Neural cell (in vitro differentiated cells): ENCODE measurements around the gene THAP4. TPM values are rescaled to one million over a fixed set of nuclear protein-coding genes. Genes with fewer than 3 reads are reported as not detected.

Experiments used
- H2AFZ ChIP-seq: fragments of 200-600, 300-800 bp; sonication (generic), shearing (Covaris generic); 2 replicates; pipeline ENCODE4 v1.6.0; 2014; ENCODE audit warnings: low read depth, mild to moderate bottlenecking, antibody characterized with exemption, low read length, moderate library complexity
- H3F3A ChIP-seq: fragments of 200-600 bp; shearing (Covaris generic); 2 replicates; pipeline ENCODE4 v1.6.1; 2016; ENCODE audit warnings: mild to moderate bottlenecking, moderate library complexity, mixed read lengths, antibody characterized with exemption, low read length; ENCODE audit not compliant: insufficient read depth, poor library complexity, severe bottlenecking
- H3K27ac ChIP-seq: fragments of 200-600, 300-800 bp; sonication (generic), shearing (Covaris generic); 2 replicates; pipeline ENCODE4 v1.5.1; 2014; ENCODE audit warnings: mild to moderate bottlenecking, low read length, moderate library complexity
- H3K27me3 ChIP-seq: fragments of 300-800, 200-600 bp; sonication (generic), shearing (Covaris generic); 2 replicates; pipeline ENCODE4 v1.6.0; 2014; ENCODE audit warnings: mild to moderate bottlenecking, low read depth, low read length, moderate library complexity; ENCODE audit not compliant: insufficient read depth
- H3K36me3 ChIP-seq: fragments of 300-800, 200-600 bp; sonication (generic), shearing (Covaris generic); 2 replicates; pipeline ENCODE4 v1.5.1; 2014; ENCODE audit warnings: mild to moderate bottlenecking, antibody characterized with exemption, low read length, moderate library complexity; ENCODE audit not compliant: insufficient read depth
- H3K4me2 ChIP-seq: fragments of 300-800, 200-600 bp; sonication (generic), shearing (Covaris generic); 2 replicates; pipeline ENCODE4 v1.6.0; 2014; ENCODE audit warnings: mild to moderate bottlenecking, low read length
- H3K4me3 ChIP-seq: fragments of 300-800, 200-600 bp; sonication (generic), shearing (Covaris generic); 2 replicates; pipeline ENCODE4 v1.5.1; 2014; ENCODE audit warnings: mild to moderate bottlenecking, low read length, moderate library complexity
- H3K79me2 ChIP-seq: fragments of 200-600 bp; shearing (Covaris generic); replicated peaks from 2 replicates; pipeline ENCODE4 v1.6.0; 2014; ENCODE audit warnings: mild to moderate bottlenecking, low read length, moderate library complexity; ENCODE audit not compliant: insufficient read depth
- H3K9ac ChIP-seq: fragments of 300-800, 200-600 bp; sonication (generic), shearing (Covaris generic); 2 replicates; pipeline ENCODE4 v1.6.1; 2016; ENCODE audit warnings: mild to moderate bottlenecking, low read length, mixed read lengths
- H3K9me2 ChIP-seq: fragments of 200-600 bp; shearing (Covaris generic); 2 replicates; pipeline ENCODE4 v1.6.1; 2016; ENCODE audit warnings: mild to moderate bottlenecking, low read length, mixed read lengths; ENCODE audit not compliant: insufficient read depth
- H3K9me3 ChIP-seq: fragments of 200-600, 300-800 bp; sonication (generic), shearing (Covaris generic); 2 replicates; pipeline ENCODE4 v1.6.1; 2016; ENCODE audit warnings: mild to moderate bottlenecking, mixed run types, low read length, moderate library complexity, mixed read lengths
- H4K20me1 ChIP-seq: fragments of 200-600 bp; shearing (Covaris generic); 2 replicates; pipeline ENCODE4 v1.6.1; 2016; ENCODE audit warnings: mild to moderate bottlenecking, mixed run types; ENCODE audit not compliant: insufficient read depth
- EP300 ChIP-seq: fragments of 450-650 bp; conservative IDR thresholded peaks from 2 replicates; pipeline ENCODE4 v1.6.1; 2014; ENCODE audit warnings: antibody characterized with exemption, mild to moderate bottlenecking, moderate library complexity; ENCODE audit not compliant: poor library complexity, severe bottlenecking
- EZH2 ChIP-seq: fragments of 200-600, 300-800 bp; shearing (Covaris generic), sonication (generic); IDR thresholded peaks from 2 replicates; pipeline ENCODE4 v1.6.1; 2014; ENCODE audit warnings: antibody characterized with exemption, low read length, borderline replicate concordance, mild to moderate bottlenecking; ENCODE audit not compliant: insufficient read depth, poor library complexity, severe bottlenecking
- MXI1 ChIP-seq: fragments of 450-650 bp; conservative IDR thresholded peaks from 2 replicates; pipeline ENCODE4 v1.6.1; 2014; ENCODE audit warnings: antibody characterized with exemption, mild to moderate bottlenecking; ENCODE audit not compliant: poor library complexity, severe bottlenecking
- POLR2AphosphoS5 ChIP-seq: IDR thresholded peaks from 2 replicates; pipeline ENCODE4 v1.6.1; 2012
- RAD21 ChIP-seq: fragments of 450-650 bp; conservative IDR thresholded peaks from 2 replicates; pipeline ENCODE4 v1.6.1; 2014; ENCODE audit warnings: antibody characterized with exemption, mild to moderate bottlenecking, moderate library complexity
- SMC3 ChIP-seq: fragments of 450-650 bp; conservative IDR thresholded peaks from 2 replicates; pipeline ENCODE4 v1.6.1; 2014; ENCODE audit warnings: antibody characterized with exemption, mild to moderate bottlenecking, moderate library complexity; ENCODE audit not compliant: poor library complexity
- TAF1 ChIP-seq: IDR thresholded peaks from 2 replicates; pipeline ENCODE4 v1.6.1; 2012; ENCODE audit warnings: low read depth
- polyA plus RNA-seq: library from polyadenylated mRNA; depleted of rRNA; stranded (reverse); fragments of >200 nt; gene quantifications from 2 replicates; pipeline ENCODE4 v1.2.3, GENCODE V29; 2014
- TF ChIP-seq, protein P1 (sequence below): IDR thresholded peaks from 2 replicates; pipeline ENCODE4 v1.6.1; 2012; ENCODE audit warnings: borderline replicate concordance
- TF ChIP-seq, protein P2 (sequence below): fragments of 450-650 bp; IDR thresholded peaks from 2 replicates; pipeline ENCODE4 v1.5.1; 2014; ENCODE audit warnings: antibody characterized with exemption, mild to moderate bottlenecking, moderate library complexity; ENCODE audit not compliant: poor library complexity, severe bottlenecking

THAP4 gene
- polyA plus RNA-seq, 1 donor from 2014 or later: 30.8 TPM

DNA sequence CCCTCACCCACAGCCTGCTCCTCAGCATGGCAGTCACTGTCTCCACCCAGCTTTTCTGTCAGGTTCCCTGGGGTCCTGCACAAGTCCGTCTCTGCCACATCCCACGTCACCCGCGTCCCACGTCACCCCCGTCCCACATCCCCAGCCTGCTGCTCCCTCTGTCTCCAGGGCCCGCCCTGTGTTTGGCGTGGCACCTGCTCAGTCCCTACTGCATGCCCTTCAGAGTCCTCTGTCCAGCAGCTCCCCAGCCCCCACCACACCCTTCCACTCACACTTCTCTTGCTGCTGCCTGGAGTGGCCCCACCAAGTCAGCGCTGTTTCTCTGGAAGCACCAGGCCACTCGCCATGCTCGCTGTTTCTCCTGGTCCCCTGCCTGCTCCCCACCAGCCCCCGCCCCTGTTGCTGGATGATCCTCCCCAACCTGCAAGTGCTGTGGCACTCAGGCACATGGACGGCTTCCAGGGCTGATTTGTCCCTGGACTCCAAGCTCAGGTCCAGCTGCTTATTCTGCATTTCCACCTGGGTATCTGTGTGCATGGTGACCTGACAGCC lies 19.3 kb upstream of the THAP4 start:
- Histone ChIP-seq H3K9ac (no peak overlapping the region), H3F3A (no peaks in the 10 kb centered on the region), H3K27me3 (no peaks in the 10 kb centered on the region), H2AFZ (no peak overlapping the region), H3K9me3 (no peaks in the 10 kb centered on the region), H3K4me3 (no peak overlapping the region), H3K27ac (no peak overlapping the region), H3K36me3 (no peaks in the 10 kb centered on the region), H3K4me2 (no peak overlapping the region), H3K79me2 (no peaks in the 10 kb centered on the region), H4K20me1 (no peaks in the 10 kb centered on the region), H3K9me2 (no peaks in the 10 kb centered on the region)
- no peak for TF ChIP-seq POLR2AphosphoS5

DNA sequence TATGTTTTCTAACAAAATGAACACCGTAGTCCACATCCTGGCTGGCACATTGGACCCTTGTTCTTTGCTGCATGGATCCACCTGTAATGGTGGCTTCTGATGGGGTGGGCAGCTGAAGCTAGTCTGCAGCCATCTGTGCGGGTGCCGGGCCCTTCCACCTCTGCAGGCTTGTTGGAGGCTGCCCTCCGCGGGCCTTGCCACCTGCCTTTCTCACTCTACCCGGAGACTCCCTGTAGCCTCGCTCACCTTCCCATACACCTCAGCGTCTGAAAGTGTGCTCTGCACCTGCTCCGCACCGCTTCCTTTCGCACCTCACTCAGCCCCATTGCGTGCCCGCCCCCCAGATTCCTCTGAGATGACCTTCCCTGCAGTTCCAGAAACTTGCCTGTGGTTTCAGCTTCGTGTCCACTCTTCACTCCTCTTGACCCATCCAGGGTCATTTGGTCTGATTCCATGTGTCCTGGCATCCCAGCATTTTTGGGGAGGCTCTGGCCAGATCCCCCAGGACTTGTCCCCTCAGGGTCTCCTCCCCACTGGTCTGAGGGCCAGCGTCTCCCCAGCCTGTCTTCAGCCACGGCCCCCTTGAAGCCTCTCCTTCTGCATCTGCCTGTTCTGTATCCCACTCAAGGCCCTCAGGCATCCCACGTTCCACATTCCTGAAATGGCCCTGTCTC lies 18.7 kb upstream of the THAP4 start:
- Histone ChIP-seq H3K4me3 (no peak overlapping the region), H3K9me2 (no peaks in the 10 kb centered on the region), H3K36me3 (no peaks in the 10 kb centered on the region), H3K9me3 (no peaks in the 10 kb centered on the region), H3K9ac (no peak overlapping the region), H3K27ac (no peak overlapping the region), H4K20me1 (no peaks in the 10 kb centered on the region), H3K27me3 (no peaks in the 10 kb centered on the region), H3F3A (no peaks in the 10 kb centered on the region), H3K4me2 (no peak overlapping the region), H2AFZ (no peak overlapping the region), H3K79me2 (no peaks in the 10 kb centered on the region)
- TF ChIP-seq, protein P1, sequence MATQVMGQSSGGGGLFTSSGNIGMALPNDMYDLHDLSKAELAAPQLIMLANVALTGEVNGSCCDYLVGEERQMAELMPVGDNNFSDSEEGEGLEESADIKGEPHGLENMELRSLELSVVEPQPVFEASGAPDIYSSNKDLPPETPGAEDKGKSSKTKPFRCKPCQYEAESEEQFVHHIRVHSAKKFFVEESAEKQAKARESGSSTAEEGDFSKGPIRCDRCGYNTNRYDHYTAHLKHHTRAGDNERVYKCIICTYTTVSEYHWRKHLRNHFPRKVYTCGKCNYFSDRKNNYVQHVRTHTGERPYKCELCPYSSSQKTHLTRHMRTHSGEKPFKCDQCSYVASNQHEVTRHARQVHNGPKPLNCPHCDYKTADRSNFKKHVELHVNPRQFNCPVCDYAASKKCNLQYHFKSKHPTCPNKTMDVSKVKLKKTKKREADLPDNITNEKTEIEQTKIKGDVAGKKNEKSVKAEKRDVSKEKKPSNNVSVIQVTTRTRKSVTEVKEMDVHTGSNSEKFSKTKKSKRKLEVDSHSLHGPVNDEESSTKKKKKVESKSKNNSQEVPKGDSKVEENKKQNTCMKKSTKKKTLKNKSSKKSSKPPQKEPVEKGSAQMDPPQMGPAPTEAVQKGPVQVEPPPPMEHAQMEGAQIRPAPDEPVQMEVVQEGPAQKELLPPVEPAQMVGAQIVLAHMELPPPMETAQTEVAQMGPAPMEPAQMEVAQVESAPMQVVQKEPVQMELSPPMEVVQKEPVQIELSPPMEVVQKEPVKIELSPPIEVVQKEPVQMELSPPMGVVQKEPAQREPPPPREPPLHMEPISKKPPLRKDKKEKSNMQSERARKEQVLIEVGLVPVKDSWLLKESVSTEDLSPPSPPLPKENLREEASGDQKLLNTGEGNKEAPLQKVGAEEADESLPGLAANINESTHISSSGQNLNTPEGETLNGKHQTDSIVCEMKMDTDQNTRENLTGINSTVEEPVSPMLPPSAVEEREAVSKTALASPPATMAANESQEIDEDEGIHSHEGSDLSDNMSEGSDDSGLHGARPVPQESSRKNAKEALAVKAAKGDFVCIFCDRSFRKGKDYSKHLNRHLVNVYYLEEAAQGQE: no peak
- TF ChIP-seq, protein P2, sequence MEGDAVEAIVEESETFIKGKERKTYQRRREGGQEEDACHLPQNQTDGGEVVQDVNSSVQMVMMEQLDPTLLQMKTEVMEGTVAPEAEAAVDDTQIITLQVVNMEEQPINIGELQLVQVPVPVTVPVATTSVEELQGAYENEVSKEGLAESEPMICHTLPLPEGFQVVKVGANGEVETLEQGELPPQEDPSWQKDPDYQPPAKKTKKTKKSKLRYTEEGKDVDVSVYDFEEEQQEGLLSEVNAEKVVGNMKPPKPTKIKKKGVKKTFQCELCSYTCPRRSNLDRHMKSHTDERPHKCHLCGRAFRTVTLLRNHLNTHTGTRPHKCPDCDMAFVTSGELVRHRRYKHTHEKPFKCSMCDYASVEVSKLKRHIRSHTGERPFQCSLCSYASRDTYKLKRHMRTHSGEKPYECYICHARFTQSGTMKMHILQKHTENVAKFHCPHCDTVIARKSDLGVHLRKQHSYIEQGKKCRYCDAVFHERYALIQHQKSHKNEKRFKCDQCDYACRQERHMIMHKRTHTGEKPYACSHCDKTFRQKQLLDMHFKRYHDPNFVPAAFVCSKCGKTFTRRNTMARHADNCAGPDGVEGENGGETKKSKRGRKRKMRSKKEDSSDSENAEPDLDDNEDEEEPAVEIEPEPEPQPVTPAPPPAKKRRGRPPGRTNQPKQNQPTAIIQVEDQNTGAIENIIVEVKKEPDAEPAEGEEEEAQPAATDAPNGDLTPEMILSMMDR: no peak

DNA sequence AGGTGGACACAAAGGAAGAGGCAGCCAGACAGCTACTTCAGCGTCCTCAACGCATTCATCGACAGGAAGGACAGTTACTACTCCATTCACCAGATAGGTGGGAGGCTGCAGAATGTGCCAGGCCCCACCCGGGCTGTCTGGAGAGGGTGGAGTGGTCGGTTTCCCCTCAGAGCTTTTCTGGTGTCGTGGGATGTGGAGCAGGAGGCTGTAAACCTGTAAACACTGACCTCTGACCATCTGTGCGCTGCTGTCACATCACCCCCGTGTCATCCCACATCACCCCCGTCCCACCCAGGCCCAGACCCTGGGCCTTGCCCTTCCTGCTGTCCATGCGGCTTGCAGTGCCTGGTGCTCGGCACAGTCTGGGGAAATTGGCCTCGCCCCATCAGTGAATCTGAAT lies 17.6 kb upstream of the THAP4 start:
- H3F3A ChIP-seq: no peaks in the 10 kb centered on the region

More for the DNA sequence above, 17.6 kb upstream of the THAP4 start:
- H2AFZ ChIP-seq: no peak overlapping the region
- no peaks in the 10 kb centered on the region for H3K36me3 ChIP-seq
- H4K20me1 ChIP-seq: no peaks in the 10 kb centered on the region
- H3K4me2 ChIP-seq: no peak overlapping the region
- peaks cover 5% of the 10 kb centered on the region for H3K79me2 ChIP-seq
- H3K27me3 ChIP-seq: no peaks in the 10 kb centered on the region
- H3K9me2 ChIP-seq: no peaks in the 10 kb centered on the region
- no peak for TF ChIP-seq EZH2
- no peak for TF ChIP-seq TAF1
- TF ChIP-seq, protein P2: no peak
- TF ChIP-seq POLR2AphosphoS5: no peak
- TF ChIP-seq, protein P1: no peak
- no peak for TF ChIP-seq SMC3
- TF ChIP-seq EP300: no peak
- no peak for TF ChIP-seq MXI1
- no peak for TF ChIP-seq RAD21
- no peak overlapping the region for H3K4me3 ChIP-seq
- no peaks in the 10 kb centered on the region for H3K9me3 ChIP-seq
- no peak overlapping the region for H3K9ac ChIP-seq
- H3K27ac ChIP-seq: no peak overlapping the region
